Esophagus (tissue), 2 donors: Measurements from ENCODE around the gene MAPK14. TPM values are rescaled to one million over a fixed set of nuclear protein-coding genes. Genes with fewer than 3 reads are reported as not detected.
A peak's percentile ranks its signal among the peaks of the same experiment; 100 is the strongest.
"Not testable (repeated sequence)": the region's sequence is repeated elsewhere in the genome, so short reads cannot be mapped to it uniquely, and the experiment has no call there.

Experiments used
- H3K27ac ChIP-seq, 2 donors: one replicate each; pipeline ENCODE4 v1.5.1; 2013; ENCODE audit warnings: low read depth in 2 of 2, mild to moderate bottlenecking in 2 of 2, inconsistent platforms in 1 of 2, low read length in 1 of 2, moderate library complexity in 1 of 2
- H3K27me3 ChIP-seq, 2 donors: one replicate each; pipeline ENCODE4 v1.6.1; 2013; ENCODE audit warnings: low read length in 2 of 2, control low read depth in 1 of 2, mild to moderate bottlenecking in 1 of 2; ENCODE audit not compliant: insufficient read depth in 2 of 2, control insufficient read depth in 1 of 2
- H3K36me3 ChIP-seq, 2 donors: one replicate each; pipeline ENCODE4 v1.6.1; 2013; ENCODE audit warnings: low read length in 1 of 2; ENCODE audit not compliant: control insufficient read depth in 2 of 2, insufficient read depth in 2 of 2
- H3K4me1 ChIP-seq, 2 donors: one replicate each; pipeline ENCODE4 v1.6.1; 2013; ENCODE audit warnings: low read length in 1 of 2; ENCODE audit not compliant: control insufficient read depth in 2 of 2, insufficient read depth in 2 of 2
- H3K4me3 ChIP-seq, 2 donors: one replicate each; pipeline ENCODE4 v1.5.1; 2013; ENCODE audit warnings: low read length in 2 of 2, mild to moderate bottlenecking in 2 of 2, low read depth in 1 of 2, moderate library complexity in 1 of 2
- H3K9me3 ChIP-seq, 2 donors: one replicate each; pipeline ENCODE4 v1.6.1; 2013; ENCODE audit warnings: mild to moderate bottlenecking in 2 of 2, low read depth in 1 of 2, low read length in 1 of 2, moderate library complexity in 1 of 2; ENCODE audit not compliant: control insufficient read depth in 2 of 2, insufficient read depth in 1 of 2
- WGBS, 2 donors: extraction: QIAGEN DNeasy Blood & Tissue Kit; methylation state at CpG; one replicate each; pipeline ENCODE4 v1.1.7; 2013; 5-methylcytosine and 5-hydroxymethylcytosine counted together
- polyA plus RNA-seq, 2 donors: library from polyadenylated mRNA; stranded (reverse); fragments of 200-250 nt; gene quantifications; one replicate each; pipeline ENCODE4 v1.2.3, GENCODE V29; 2013
- donor health status: healthy with polysubstance abuse.
- donor health status: Bipolar disorder and iron deficiency.

MAPK14 gene
- polyA plus RNA-seq, 2 donors = 11.3 to 19.1 TPM

- peaks cover 0 to 13% of the 10 kb centered on the region in 2 donors for H3K4me1 ChIP-seq
- no peaks in the 10 kb centered on the region for H3K27me3 ChIP-seq
- no peaks in the 10 kb centered on the region for H3K9me3 ChIP-seq
- no peak overlapping the region for H3K27ac ChIP-seq
- H3K36me3 ChIP-seq = no peaks in the 10 kb centered on the region
- H3K4me3 ChIP-seq = no peak overlapping the region
- 78 to 83% methylated on average over 8 of the region's 8 CpGs for WGBS, 2 donors
These were observed 99.9 kb downstream of the MAPK14 start for GRCh38 chr6:36127462-36128016.

DNA sequence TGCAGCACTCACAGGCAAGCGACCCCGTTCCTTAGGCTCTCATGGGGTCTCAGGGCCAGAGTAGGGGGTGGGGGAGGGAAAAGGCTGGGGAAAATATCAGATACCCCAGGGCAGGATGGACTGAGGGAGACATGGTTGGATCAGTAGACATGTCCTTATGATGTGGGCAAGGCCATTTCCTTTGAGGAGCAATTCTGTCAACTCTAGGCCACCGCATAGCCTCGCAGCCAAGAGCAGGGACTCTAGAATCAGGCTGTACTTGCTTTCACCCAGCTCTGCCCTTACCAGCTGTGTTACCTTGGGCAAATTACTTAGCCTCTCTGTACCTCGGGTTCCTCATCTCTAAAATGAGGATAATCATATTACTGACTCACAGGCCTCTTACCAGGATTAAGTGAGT, 100.5 kb downstream of the MAPK14 start:
- Histone ChIP-seq H3K27ac (no peak overlapping the region), H3K4me1 (peaks cover 0 to 13% of the 10 kb centered on the region in 2 donors), H3K27me3 (no peaks in the 10 kb centered on the region), H3K9me3 (no peaks in the 10 kb centered on the region), H3K4me3 (no peak overlapping the region), H3K36me3 (peaks cover 0 to 1% of the 10 kb centered on the region in 2 donors)
- WGBS, 2 donors = 85 to 89% methylated on average over 5 of the region's 5 CpGs

- Histone ChIP-seq H3K27me3 (no peaks in the 10 kb centered on the region), H3K4me3 (no peak overlapping the region)
- 96 to 97% methylated on average over 3 of the region's 3 CpGs for WGBS, 2 donors
These were observed 101.2 kb downstream of the MAPK14 start for GRCh38 chr6:36128793-36129192.

DNA sequence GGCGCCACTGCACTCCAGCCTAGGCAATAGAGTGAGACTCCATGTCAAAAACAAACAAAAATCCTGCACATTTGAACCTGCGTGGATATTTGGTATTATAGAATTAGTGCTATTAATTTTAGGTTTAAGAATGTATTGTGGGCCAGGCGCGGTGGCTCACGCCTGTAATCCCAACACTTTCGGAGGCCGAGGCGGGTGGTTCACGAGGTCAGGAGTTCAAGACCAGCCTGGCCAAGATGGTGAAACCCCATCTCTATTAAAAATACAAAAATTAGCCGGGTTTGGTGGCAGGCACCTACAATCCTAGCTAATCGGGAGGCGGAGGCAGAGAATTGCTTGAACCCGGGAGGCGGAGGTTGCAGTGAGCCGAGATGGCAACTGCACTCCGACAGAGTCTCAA, 101.7 kb downstream of the MAPK14 start:
- peaks cover 0 to 12% of the 10 kb centered on the region in 2 donors for H3K4me1 ChIP-seq
- not testable (repeated sequence) for H3K27ac ChIP-seq, H3K27me3 ChIP-seq, H3K36me3 ChIP-seq, H3K9me3 ChIP-seq, H3K4me3 ChIP-seq
- 85 to 87% methylated on average over 16 of the region's 16 CpGs for WGBS, 2 donors

More at GRCh38 chr6:36128793-36129192, 101.2 kb downstream of the MAPK14 start:
- peaks cover 0 to 13% of the 10 kb centered on the region in 2 donors for H3K4me1 ChIP-seq
- no peaks in the 10 kb centered on the region for H3K9me3 ChIP-seq
- no peak overlapping the region for H3K27ac ChIP-seq
- peaks cover 0 to 4% of the 10 kb centered on the region in 2 donors for H3K36me3 ChIP-seq

- H3K27me3 ChIP-seq = no peaks in the 10 kb centered on the region
- peaks cover 0 to 4% of the 10 kb centered on the region in 2 donors for H3K36me3 ChIP-seq
- H3K4me3 ChIP-seq = peak within 1 kb of the TSS; percentile 74 to 76
- 1 to 2% methylated on average over 46 to 59 of the region's 59 CpGs for WGBS, 2 donors
- H3K9me3 ChIP-seq = no peaks in the 10 kb centered on the region
- H3K27ac ChIP-seq = peak within 1 kb of the TSS; percentile 84 to 94
- peaks cover 0 to 11% of the 10 kb centered on the region in 2 donors for H3K4me1 ChIP-seq
These were observed 102.5 kb downstream of the MAPK14 start, which contains the start of gene MAPK13 for GRCh38 chr6:36129941-36130666. Gene MAPK13 (plus strand): TSS chr6:36130513. CDS start chr6:36130583, 70 bp downstream.

GRCh38 chr6:36130667-36131510, 103.3 kb downstream of the MAPK14 start:
- Histone ChIP-seq H3K4me3 (peak overlapping the region; percentile 74 to 76), H3K36me3 (peaks cover 0 to 10% of the 10 kb centered on the region in 2 donors), H3K27ac (peak overlapping the region; percentile 84 to 94), H3K9me3 (no peaks in the 10 kb centered on the region), H3K27me3 (no peaks in the 10 kb centered on the region), H3K4me1 (peaks cover 0 to 11% of the 10 kb centered on the region in 2 donors)
- WGBS, 2 donors = 10% methylated on average over 46 to 52 of the region's 52 CpGs

- WGBS, 2 donors = 9 to 13% methylated on average over 8 of the region's 8 CpGs
- Histone ChIP-seq H3K27me3 (no peaks in the 10 kb centered on the region), H3K36me3 (peaks cover 0 to 18% of the 10 kb centered on the region in 2 donors), H3K27ac (peak overlapping the region; percentile 84 to 94), H3K4me3 (peak overlapping the region; percentile 74 to 76), H3K4me1 (peaks cover 0 to 11% of the 10 kb centered on the region in 2 donors), H3K9me3 (no peaks in the 10 kb centered on the region)
These were observed 104.1 kb downstream of the MAPK14 start for GRCh38 chr6:36131511-36132245.

- H3K27ac ChIP-seq = peak overlapping the region in 1 of 2 donors; percentile 94
- 65 to 73% methylated on average over 5 of the region's 5 CpGs for WGBS, 2 donors
- no peaks in the 10 kb centered on the region for H3K27me3 ChIP-seq
- H3K4me3 ChIP-seq = peak overlapping the region in 1 of 2 donors; percentile 76
- no peaks in the 10 kb centered on the region for H3K9me3 ChIP-seq
- H3K4me1 ChIP-seq = peaks cover 0 to 11% of the 10 kb centered on the region in 2 donors
- H3K36me3 ChIP-seq = peaks cover 0 to 19% of the 10 kb centered on the region in 2 donors
These were observed 104.8 kb downstream of the MAPK14 start for GRCh38 chr6:36132246-36132895.
